ENCODE measurements around the gene NAA20.
"Not testable (repeated sequence)": the region's sequence is repeated elsewhere in the genome, so short reads cannot be mapped to it uniquely, and the experiment has no call there.

Gene NAA20

DNA sequence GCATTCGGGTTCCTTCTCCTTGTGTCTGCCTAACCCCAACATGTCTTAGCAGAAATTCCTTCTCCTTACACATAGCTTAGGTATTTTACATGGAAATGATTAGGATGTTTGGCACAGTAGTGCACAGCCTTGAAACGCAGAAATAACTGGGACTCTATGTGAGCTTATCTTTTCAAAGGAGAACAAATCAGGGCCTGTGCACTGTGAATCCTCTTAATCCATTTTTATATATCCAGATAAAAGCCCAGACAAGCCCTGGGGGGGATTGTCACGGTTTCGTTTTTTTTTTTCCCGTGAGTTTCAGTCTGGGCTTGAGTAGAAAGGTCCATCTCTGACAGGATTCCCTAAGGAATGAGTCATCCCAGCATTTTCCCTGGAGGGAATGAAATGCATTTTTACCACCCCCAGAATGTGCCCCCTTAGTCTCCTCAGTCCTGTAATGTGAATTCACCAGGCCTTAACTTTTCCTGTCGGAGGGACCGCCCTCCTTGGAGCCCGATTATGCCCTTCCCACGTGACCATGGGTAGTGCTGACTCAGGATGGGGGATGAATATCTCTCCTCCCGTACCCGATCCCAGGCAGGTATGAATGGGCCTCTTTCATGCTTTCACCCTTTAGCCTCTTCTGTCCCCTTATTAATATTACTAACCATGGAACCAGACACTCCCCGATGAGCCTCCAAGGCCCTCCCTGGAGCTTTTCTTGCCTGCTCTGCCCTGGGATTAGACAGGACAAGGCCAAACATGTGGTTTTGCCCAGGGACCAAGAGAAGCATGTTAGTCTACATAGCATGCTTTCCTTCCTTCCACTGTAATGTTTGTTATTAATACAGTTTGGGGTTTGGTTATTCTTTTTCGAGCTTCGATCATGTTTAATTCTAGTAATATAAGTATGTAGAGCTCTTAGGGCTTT, 23.9 kb upstream of the NAA20 start:
- no peak for DNase-seq

DNA sequence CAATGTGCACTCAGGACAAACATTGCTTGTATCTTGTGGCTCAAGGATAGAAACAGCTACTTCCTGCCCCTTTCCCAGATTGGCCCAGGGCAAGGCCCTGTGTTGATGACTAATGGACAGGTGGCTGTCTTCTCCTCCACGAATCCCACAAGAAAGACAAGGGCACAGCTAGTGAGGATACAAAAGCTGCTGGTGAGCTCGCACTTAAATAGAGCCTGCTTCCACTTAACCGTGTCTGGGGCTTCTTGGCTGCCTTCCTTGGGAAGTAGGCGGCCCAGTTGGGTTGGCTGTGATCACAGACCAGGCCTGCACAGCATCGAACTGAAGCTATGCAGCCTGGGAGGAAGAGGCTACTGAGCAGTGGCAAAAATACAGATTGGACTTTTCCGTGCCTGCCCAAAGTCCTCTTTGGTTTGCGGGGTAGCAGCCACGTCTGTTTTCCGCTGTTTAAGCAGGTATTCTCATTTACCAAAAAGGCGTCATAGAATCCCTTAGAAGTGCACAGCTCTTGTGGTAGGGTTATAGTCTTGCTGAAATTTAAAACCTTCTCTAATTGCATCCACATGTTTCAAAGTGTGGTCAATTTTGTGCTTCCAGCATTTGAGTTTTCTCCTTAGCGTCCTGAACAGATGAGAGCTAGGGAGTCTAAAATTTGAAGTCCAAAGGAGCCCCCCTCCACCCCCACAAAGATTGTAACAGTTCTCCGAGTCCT, 23.0 kb upstream of the NAA20 start:
- no peak for DNase-seq

DNA sequence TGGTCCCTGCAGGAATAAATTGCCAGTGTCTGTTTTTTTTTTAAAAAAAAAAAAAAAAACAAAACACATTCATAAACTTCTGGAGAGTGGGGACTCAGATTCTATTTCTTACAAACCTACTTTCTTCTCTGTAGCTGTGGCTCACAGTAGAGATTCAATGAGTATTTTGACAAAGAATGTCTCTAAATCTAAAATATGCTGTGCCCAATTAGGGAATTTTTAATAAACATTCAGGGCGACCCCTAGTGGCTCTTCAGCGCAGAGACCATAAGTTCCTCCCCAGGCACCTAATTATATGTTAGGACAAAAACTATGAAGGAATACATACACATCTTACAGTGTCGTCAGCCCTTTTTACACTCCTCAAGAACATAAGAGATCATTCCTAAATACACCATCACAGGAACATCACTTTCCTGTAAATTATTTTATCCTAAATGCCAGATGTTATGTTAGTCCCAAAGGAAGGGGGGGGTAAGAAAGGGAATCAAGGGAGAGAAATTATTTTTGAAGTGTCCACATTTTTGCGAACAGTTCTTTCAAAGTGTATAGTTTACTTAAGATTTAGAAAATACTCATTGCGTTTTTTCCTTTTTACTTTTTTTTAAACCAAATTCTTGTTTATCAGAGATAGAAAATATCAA, 21.8 kb upstream of the NAA20 start:
- DNase-seq = peak; percentile 21 to 39

DNA sequence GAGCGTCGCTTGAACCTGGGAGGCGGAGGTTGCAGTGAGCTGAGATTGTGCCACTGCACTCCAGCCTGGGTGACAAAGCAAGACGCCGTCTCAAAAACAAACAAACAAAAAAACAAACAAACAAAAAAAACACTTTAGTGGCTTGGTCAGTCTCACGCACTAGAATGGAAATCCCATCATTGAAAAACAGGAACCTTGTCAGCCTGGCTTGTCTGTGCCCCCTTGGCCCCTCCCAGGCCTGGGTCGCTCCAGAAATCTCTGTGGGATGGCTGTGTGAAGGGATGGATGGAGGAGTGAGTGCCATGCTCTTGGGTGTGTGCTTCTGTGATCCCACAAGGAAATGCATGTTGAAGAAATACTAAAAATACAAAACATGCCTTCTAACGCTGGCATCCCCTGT, 20.9 kb upstream of the NAA20 start:
- DNase-seq = no peak

DNA sequence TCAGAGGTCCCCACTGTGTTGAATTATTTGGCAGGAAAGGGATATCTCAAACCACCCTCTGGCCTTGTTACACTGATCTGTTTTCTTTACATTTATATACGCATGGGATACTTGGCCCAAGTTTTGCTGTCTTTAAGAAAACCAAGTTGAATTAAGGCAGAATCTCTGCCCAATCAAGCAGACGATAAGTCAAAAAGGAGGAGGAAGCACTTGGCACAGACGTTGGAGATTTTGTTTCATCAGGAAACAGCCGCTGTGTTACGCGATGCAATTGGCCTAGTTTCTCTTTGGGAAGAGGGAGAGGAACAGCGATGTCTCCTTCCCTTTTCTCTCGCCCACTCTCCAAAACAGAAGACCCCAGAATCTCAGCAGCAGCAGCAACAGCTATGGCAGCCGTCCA, 20.2 kb upstream of the NAA20 start:
- no peak for DNase-seq

DNA sequence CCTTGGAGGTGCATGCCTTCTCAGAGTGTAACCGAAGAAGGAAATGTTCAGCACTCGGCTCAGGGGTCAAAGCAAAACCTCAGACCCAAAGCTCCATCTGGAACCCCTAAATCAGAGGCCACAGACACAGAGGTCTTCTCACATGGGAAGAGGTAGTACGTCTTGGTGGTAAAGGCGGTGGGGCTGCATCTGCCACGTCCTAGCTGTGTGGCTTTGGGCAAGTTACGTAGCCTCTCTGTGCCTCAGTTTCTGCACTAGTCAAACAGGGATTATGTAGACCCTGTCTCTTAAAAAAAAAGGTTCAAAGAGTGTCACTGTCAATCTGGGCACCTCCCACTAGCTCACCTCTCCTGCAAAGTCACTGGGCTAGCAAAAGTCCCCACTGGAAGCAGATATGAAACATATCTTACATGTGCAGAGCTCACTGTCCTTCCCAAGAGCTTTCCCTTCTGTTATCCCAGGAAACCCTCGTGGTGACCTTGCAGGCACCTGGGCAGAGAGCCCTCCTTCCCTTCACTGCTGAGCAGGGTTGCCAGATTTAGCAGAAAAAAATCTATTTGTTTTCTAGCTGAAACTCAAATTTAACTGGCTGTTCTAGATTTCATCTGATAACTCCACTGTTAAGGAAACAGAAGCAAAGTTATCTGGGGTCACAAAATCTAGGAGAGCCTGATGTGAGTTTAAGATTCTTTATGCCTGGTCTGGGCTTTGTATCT, 18.0 kb upstream of the NAA20 start:
- no peak for DNase-seq

DNA sequence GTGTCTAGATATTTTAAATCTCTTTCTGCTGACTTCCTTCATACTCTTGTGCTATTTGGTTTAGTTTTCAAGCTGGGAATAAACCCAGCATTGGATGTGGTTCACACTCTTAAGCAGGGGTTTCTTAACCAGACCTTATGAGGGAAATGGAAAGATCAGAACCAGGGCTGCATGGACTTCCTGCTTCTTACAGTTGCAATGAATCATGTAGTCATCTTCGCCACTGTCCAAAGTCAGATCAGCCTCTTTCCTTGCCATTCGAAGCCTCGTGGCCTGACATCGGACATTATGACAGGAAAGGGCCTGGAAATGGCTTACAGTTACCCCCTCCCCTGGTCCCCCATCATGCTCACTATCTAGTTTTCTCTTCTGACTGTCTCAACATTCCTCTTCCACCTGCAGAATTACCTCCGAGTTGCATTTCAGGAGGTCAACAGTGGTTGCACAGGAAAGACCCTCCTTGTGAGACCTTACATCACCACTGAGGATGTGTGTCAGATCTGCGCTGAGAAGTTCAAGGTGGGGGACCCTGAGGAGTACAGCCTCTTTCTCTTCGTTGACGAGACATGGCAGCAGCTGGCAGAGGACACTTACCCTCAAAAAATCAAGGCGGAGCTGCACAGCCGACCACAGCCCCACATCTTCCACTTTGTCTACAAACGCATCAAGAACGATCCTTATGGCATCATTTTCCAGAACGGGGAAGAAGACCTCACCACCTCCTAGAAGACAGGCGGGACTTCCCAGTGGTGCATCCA, 16.8 kb upstream of the NAA20 start:
- no peak for DNase-seq

DNA sequence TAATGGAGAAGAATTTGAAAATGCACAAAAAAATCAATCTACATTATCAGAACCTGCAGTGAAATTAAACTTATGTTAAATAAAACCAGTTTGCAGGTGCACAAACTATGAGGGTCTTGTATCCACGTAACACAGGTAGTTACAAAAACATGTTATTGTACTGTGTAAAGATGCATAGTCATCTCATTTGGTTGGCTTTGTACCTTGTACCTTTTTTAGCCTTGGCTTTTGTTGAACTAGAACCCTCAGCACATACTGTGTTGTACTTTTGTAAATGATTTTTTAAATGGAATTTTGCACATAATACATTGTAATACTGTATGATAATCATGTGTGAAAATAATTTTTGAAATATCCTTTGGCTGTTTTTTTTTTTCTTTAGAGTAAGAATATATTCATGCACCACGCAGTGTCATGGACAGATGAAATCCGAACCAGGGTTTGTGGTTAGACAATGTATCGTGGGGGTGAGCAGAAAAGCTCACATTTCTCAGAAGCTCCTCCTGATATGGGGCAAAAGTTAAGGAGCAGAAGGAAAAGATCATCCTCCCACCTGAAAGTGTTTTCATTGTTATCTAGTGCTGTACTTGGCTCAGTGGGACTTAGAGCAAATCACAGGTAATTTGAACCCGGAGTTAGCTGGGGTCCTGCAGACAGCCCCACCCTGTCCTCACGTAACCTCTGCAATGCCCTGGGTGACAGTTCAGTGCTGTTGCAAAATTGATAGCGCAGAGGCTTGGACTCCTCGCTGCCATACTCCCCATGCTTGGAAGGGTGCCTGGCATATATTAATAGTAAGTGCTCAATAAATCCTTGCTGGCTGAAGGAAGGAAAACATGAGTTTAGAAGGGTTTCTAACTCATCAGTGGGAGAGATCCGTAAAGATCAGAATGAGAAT, 14.8 kb upstream of the NAA20 start:
- DNase-seq = no peak

DNA sequence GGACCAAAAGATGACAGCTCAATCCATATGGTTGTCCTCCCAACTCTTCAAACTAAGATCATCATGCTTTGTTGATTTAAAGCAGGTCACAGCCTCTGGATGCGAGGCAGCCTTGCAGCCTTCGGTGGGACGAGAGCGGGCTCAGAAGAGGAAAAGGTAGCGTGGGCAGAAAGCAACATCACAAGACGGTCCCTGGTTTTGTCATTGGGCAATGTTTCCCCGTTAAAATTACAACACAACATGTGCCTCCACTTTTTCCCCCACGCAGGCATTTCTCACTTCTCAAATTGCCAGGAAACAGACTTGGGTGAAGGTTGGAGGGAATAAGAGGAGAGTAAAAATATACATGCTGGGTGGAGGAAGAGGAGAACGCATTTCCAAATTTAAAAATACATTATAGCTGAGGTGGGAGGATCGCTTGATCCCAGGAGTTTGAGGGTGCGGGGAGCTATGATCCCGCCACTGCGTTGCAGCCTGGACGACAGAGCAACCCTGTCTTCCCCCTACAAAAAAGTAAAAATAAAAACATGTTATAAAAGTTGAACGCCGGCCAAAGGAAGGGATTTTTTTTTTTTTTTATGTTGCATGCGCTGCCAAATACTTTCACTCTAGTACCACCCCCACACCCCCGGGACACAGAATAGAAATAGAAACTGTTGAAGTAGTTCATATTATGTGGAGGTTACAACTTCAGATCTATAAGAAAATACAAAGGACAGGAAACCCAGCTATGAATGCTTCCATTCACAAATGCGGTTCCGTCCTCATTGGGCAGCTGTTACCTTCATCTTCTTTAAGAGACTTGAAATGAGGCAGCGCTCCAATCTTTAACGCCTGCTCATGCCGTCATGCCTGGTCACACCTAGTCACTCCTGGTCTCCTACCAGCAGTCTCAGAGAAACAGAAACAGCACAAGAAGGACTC, 13.9 kb upstream of the NAA20 start:
- DNase-seq = peak; percentile 19 to 22

DNA sequence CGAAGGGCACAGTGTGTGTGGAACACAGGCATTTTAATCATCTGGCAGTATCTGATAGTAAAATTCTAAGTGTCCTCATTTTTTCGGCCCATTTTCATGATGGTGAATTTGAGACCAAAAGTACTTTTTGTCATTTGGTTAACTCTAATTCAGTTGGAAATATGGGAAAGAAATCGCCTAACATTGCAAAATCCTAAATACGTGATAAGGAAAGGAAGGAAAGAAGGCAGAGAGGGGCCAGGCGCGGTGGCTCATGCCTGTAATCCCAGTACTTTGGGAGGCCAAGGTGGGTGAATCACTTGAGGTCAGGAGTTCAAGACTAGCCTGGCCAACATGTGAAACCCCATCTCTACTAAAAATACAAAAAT, 13.2 kb upstream of the NAA20 start:
- not testable (repeated sequence) for DNase-seq

DNA sequence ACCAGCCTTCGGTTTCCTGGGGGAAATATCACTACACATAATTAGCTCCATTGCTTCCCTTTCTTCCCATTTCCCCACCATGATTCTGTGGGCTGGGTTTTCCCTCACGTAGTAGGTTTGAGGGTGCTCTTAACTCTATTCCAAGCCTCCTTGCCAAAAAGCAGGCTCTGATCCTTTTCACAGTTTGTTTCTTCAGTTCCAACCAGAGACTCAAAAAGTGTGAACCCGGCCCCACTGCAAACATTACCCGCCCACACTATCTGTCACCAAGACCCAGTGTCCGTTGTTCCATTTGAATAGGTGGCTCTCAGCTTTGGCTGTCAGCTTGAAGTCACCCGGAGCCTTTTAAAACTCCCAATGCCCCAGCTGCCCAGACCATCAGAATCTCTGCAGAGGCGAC, 11.8 kb upstream of the NAA20 start:
- DNase-seq = no peak

DNA sequence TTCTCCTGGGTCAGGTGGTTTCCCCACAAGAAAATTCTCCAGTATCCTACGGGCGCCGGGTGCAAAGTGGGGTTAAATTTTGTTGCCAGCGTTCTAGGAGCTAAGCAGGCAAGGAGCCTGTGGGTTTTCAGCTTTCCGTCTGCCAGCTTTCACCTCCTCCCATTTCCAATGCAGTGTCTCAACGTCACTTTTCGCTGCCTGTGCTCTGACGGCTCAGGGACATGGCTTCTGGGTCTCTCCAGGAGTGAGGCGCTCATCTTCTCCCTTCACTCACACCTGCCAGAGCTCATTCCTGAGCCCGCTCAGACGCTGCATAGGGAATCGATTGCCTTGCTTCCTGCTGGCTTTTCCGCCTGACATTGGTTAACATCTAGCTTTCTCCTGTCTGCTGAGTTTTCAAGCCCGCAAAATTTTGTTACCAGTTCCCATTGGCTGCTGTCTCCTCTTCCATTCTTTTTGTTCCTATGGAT, 7.3 kb upstream of the NAA20 start:
- no peak for DNase-seq

DNA sequence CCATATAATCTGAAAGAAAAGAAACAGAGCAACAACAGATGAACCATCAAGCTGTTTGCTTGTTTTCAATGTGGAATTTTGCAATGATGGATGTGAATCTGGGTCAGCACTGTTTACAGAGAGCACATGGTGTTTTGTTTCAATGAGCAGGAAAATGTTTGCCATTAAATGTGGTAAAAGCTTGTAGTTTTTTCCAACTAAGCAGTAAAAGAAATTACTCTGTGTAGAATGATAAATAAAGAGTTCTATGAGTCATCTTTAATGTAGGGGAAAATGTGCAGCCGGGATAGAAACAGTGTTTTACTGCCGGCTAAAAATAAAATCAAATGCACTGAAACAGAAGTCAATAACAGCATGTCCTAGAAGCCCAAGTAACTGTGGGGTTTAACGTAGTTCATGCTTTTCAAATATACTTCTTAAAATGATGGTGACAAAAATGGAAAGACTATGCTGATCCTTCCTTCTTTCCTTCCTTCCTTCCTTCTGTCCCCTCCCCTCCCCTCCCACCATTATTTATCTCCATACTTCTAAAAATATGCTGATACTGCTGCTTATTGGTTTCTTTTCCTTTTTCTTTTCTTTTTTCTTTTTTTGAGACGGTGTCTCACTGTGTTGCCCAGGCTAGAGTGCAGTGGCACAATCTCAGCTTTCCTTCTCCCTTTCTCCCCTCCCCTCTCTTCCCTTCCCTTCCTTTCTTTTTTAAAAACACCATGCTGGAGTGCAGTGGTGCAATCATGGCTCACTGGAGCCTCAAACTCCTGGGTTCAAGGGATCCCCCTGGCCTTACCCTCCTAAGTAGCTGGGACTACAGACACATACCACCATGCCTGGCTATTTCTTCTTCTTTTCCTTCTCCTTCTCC, 6.3 kb upstream of the NAA20 start:
- no peak for DNase-seq

DNA sequence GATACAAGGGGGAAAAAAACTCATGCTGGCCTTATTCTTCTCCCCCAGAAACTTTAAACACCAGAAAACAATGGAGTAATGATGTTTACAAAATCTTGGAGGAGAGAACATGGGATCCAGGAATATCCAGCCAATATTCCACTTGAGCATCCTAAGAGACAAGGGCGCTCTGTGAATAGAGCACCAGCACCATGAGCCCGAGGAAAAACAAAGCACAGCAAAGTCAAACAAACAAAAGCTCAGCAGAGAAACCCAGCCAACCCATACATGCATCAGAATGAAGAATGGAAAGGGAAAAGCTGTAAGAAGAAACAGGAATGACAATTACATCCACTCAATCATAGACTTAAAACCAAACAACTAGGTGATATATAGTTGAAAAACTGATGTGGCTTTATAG, 4.6 kb upstream of the NAA20 start:
- DNase-seq = no peak

DNA sequence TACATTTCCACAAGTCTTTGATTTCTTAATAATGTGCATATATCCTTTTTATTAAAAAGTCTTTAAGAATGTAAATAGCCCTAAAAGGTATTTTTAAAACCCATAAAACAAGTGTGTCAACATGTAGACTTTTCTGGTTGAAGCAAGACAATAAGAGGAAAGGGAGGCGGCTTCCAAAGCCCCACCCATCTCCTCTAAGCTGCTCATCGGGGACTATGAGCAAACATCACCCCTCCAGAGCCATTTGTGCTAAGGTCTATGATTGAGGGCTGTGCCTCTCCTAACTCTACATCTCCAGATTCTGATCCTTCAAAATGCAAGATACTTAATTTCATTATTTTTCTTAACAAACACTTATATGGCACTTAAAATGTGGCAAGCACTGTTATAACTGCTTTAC, 2.5 kb upstream of the NAA20 start:
- peak; percentile 12 to 35 for DNase-seq

DNA sequence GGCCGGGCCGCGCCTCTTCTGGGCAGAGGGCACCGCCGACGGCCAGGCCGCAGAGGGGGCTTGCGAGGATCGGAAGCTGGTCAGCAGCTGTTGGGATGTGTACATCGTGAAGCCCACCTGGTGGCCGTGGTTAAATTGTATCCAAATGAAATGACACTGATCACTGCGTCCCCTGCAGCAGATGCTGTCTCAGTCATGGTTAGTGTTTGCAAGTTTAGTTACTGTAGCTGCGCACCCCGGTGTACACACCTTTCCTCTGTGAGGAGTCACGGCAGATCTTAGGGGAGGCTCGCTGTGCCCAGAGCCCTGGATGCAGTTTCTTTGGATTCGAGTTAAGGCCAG, 653 bp downstream of the NAA20 start:
- DNase-seq = peak; percentile 16 to 17

DNA sequence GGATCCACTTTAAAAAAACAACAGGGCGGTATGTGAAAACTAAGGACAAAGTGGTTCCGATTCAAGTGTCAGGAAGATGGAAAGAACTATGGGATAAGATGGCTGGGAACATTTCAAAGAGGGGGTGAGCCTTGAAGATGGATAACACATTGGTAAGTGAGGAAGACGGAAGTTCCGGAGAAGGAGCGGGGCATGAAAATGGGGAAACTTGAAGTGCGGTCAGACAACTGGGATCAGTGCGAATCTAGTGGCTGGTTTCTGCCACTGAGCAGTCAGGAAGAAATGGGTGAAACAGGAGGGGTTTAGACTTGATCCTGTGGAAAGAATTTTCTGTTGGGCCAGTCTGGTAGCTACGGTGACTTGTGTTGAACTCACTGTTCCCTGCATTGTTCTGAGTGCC, 1.2 kb downstream of the NAA20 start:
- no peak for DNase-seq

DNA sequence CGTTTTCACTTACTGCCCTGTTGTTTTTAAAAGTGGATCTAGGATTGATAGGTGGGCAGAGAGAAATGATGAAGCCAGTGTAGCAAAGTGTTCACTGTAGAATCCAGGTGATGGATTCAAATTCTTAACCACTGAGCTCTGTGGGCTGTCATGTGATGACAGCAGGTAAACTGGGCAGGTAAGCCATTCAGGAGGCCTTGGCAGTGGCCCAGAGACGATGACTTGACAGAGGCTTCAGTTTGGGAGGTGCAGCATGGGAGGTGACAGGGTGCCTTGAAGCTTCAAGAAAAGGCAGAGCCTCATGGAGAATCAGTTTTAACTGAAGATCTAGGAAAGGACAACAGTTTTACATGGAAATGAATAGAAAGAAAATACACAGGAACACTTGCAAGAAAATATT, 2.0 kb downstream of the NAA20 start:
- no peak for DNase-seq

DNA sequence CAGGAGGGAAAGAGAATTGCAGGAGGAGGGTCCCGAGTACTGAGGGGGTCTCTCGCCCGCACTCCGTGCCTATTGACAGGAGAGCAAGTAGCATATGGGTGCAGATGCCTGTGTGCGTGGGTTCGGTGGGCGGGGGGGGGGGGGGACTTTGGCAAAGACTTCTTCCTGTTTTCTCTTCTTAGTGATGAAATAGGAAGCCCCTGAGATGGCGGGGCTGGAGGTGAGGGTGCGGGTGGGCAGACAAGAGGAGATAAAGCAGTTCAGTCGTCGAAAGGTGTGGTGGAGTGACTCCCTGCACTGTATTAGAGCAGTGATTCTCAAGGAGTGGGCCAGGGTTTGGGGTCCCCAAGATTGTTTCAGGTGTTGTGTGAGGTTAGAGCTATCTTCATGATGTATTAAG, 3.7 kb downstream of the NAA20 start:
- DNase-seq = no peak

Measured in activated CD4-positive, alpha-beta T cell treated with anti-CD3 and anti-CD28 coated beads, Interleukin-2, amount 50 U/mL, for 48 hours (primary cell).